Endothelial cell of umbilical vein (primary cell): ENCODE measurements around the gene NUP62. TPM values are rescaled to one million over a fixed set of nuclear protein-coding genes. Genes with fewer than 3 reads are reported as not detected.

Experiments
- BruUV-seq: library from RNA; stranded (reverse); fragments of 400-500 nt; replicated peaks from 2 replicates; lab custom pipeline; 2021; lab: Mats Ljungman, UMichigan
- CTCF ChIA-PET: fragments of 300-600, 350-600 bp; sonication (Branson Sonifier 250); formaldehyde crosslinking; loops from one replicate; lab custom pipeline; 2021; ENCODE audit warnings: antibody characterized with exemption, inconsistent platforms; lab: Charles Lee
- POLR2A ChIA-PET: fragments of 300-600, 350-600 bp; sonication (Branson Sonifier 250); formaldehyde crosslinking; loops from one replicate; lab custom pipeline; 2021; ENCODE audit warnings: antibody characterized with exemption, inconsistent platforms; lab: Charles Lee
- DNase-seq: peaks from one replicate; pipeline ENCODE4 v3.0.0-alpha.2; 2011; ENCODE audit warnings: low read depth, low spot score
- FAIRE-seq: peaks from 2 replicates; lab custom pipeline; 2011; peaks lifted over from hg19 to GRCh38; lab: Jason Lieb, UNC
- H2AFZ ChIP-seq: 2 replicates; pipeline ENCODE4 v1.6.0; 2012; ENCODE audit warnings: low read depth, low read length, control low read depth, inconsistent platforms
- H3K27ac ChIP-seq: 2 replicates; pipeline ENCODE4 v1.5.1; 2011; ENCODE audit warnings: low read depth, mild to moderate bottlenecking, control low read depth, low read length, moderate library complexity; ENCODE audit not compliant: insufficient read depth
- H3K27me3 ChIP-seq, 2 experiments: 2 replicates each; pipeline versions ENCODE4 v1.6.0 to v1.6.1; 2011; ENCODE audit warnings: low read length in 2 of 2, mixed read lengths in 1 of 2; ENCODE audit not compliant: control insufficient read depth in 2 of 2, insufficient read depth in 2 of 2
- H3K36me3 ChIP-seq, 2 experiments: 2 replicates in 1 of 2; 3 replicates in 1 of 2; pipeline ENCODE4 v1.5.1; 2011; ENCODE audit warnings: low read length in 2 of 2, mild to moderate bottlenecking in 1 of 2, moderate library complexity in 1 of 2; ENCODE audit not compliant: control insufficient read depth in 2 of 2, insufficient read depth in 2 of 2; ENCODE audit errors: extremely low read depth in 1 of 2
- H3K4me1 ChIP-seq: 3 replicates; pipeline ENCODE4 v1.5.1; 2011; ENCODE audit warnings: mild to moderate bottlenecking, low read length; ENCODE audit not compliant: control insufficient read depth, insufficient read depth; ENCODE audit errors: extremely low read depth
- H3K4me2 ChIP-seq: 2 replicates; pipeline ENCODE4 v1.6.1; 2011; ENCODE audit warnings: low read length, control low read depth, mixed read lengths; ENCODE audit not compliant: insufficient read depth
- H3K4me3 ChIP-seq, 3 experiments: fragments of 200-600 bp in 1 of 3; sonication (generic), shearing (Covaris generic) in 1 of 3; replicated peaks in 1 of 3; 2 replicates each; pipeline ENCODE4 v1.5.1; 2011 to 2016; ENCODE audit warnings: control low read depth in 3 of 3, low read length in 3 of 3, mild to moderate bottlenecking in 2 of 3, inconsistent platforms in 1 of 3, low read depth in 1 of 3, moderate library complexity in 1 of 3; ENCODE audit not compliant: insufficient read depth in 1 of 3
- H3K79me2 ChIP-seq: 2 replicates; pipeline ENCODE4 v1.6.0; 2012; ENCODE audit warnings: low read length, inconsistent platforms; ENCODE audit not compliant: control insufficient read depth, insufficient read depth
- H3K9ac ChIP-seq: replicated peaks from 2 replicates; pipeline ENCODE3; 2011; ENCODE audit warnings: low read length, control low read depth; ENCODE audit not compliant: insufficient read depth; ENCODE audit errors: extremely low read depth
- H3K9me1 ChIP-seq: replicated peaks from 3 replicates; pipeline ENCODE4 v1.6.0; 2011; ENCODE audit warnings: mild to moderate bottlenecking, low read length; ENCODE audit not compliant: control insufficient read depth, insufficient read depth; ENCODE audit errors: extremely low read depth
- H3K9me3 ChIP-seq: replicated peaks from 2 replicates; pipeline ENCODE4 v1.5.1; 2012; ENCODE audit warnings: low read length, inconsistent platforms; ENCODE audit not compliant: control insufficient read depth, insufficient read depth
- H4K20me1 ChIP-seq: replicated peaks from 2 replicates; pipeline ENCODE3; 2011; ENCODE audit warnings: mild to moderate bottlenecking, low read length; ENCODE audit not compliant: control insufficient read depth, insufficient read depth; ENCODE audit errors: extremely low read depth
- CTCF ChIP-seq, 2 donors: IDR thresholded peaks; 1 replicate in 1 of 2; 2 replicates in 1 of 2; pipeline ENCODE4 v1.5.1; 2011; ENCODE audit warnings: low read length in 2 of 2, mild to moderate bottlenecking in 2 of 2, moderate library complexity in 2 of 2, control low read depth in 1 of 2, inconsistent platforms in 1 of 2, low read depth in 1 of 2; ENCODE audit not compliant: insufficient read depth in 1 of 2; ENCODE audit errors: extremely low read depth in 1 of 2
- EZH2 ChIP-seq: IDR thresholded peaks from 2 replicates; pipeline ENCODE4 v1.6.1; 2012; ENCODE audit warnings: borderline replicate concordance, low read depth, mild to moderate bottlenecking, moderate library complexity, low read length, inconsistent platforms; ENCODE audit not compliant: severe bottlenecking
- FOS ChIP-seq: IDR thresholded peaks from 2 replicates; pipeline ENCODE4 v1.6.1; 2011; ENCODE audit warnings: mild to moderate bottlenecking, low read length, moderate library complexity, borderline replicate concordance; ENCODE audit not compliant: insufficient read depth
- GATA2 ChIP-seq: IDR thresholded peaks from 2 replicates; pipeline ENCODE4 v1.7.0; 2011; ENCODE audit warnings: low read depth, mild to moderate bottlenecking, moderate library complexity, mixed read lengths, low read length; ENCODE audit not compliant: insufficient read length, insufficient read depth
- JUN ChIP-seq: IDR thresholded peaks from 2 replicates; pipeline ENCODE4 v1.6.1; 2011; ENCODE audit warnings: borderline replicate concordance, low read depth; ENCODE audit not compliant: insufficient read length, insufficient read depth
- MYC ChIP-seq: IDR thresholded peaks from one replicate; pipeline ENCODE4 v1.6.1; 2011; ENCODE audit warnings: mild to moderate bottlenecking, low read depth, low read length
- POLR2A ChIP-seq: IDR thresholded peaks from 2 replicates; pipeline ENCODE4 v1.6.1; 2012; ENCODE audit warnings: low read depth, mild to moderate bottlenecking, control low read depth, low read length
- POLR2AphosphoS5 ChIP-seq: IDR thresholded peaks from 2 replicates; pipeline ENCODE4 v1.6.1; 2012; ENCODE audit warnings: low read depth, mild to moderate bottlenecking, control low read depth, low read length, moderate library complexity; ENCODE audit not compliant: insufficient read depth
- dilution Hi-C: fragments of 300-500 bp; cut with MboI; formaldehyde crosslinking; loops from one replicate; pipeline ENCODE4 v1.15.0; 2019; ENCODE audit warnings: low sequenced_read_pairs; ENCODE audit not compliant: extremely low pct_ligation_motif_present
- intact Hi-C: fragments of 100-400 bp; cut with micrococcal nuclease; formaldehyde crosslinking; loops from one replicate; pipeline ENCODE4 v1.10.0; 2022
- polyA plus RNA-seq, 4 experiments: library from polyadenylated mRNA; depleted of rRNA in 3 of 4; stranded (reverse) in 3 of 4; unstranded in 1 of 4; fragments of >200 nt; gene quantifications; 2 replicates each; pipeline versions ENCODE4 v1.2.1 to v1.2.3, GENCODE V29; 2011 to 2012; ENCODE audit warnings: missing spikeins in 1 of 4
- total RNA-seq: library from RNA; stranded (reverse); gene quantifications from 2 replicates; pipeline ENCODE4 v1.2.3, GENCODE V29; 2021
- TF ChIP-seq, protein P1 (sequence below): IDR thresholded peaks from 2 replicates; pipeline ENCODE4 v1.6.1; 2011; ENCODE audit not compliant: insufficient read depth, insufficient read length

The NUP62 gene
- total and polyA plus RNA-seq, 2 donors (not counting 3 experiments of a cell fraction or from before 2014, with no cell fraction given), result 32.0 to 93.7 TPM

DNA sequence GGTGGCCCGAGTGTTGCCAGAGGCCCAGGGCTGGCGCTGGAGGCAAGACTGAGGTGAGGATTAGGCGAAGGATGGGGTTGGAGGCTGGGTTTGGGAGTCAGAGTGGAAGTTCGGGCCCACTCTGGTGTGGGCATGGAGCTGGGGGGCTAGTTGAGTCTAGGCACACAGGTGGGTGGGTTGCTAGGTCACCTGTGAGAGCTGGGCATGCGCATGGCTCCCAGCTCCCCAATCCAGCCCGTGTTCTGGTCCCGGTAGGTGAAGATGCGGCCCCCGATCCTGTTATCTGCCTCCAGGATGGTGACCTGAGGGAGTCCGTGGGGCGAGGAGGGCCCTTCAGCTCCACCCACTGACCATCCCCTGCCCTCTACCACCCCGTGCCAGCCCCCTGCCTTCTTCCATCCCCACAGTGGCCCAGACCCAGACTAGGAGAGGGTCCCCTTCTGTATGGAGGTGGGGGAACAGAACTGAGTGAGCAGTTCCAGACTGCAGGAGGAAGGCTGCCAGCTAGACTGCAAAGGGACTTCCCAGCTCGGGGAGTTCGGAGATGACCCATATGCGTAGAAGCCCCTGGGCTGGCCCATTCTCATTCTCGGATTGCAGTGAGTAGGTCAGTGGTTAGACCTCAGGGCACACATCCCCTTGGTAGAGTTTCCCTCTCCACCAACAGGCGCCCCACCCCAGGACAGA is 34.3 kb downstream of the NUP62 start:
- no peaks in the 10 kb centered on the region for H3K36me3 ChIP-seq
- FAIRE-seq (no peak), DNase-seq (no peak)
- POLR2A ChIA-PET, result no interaction called here
- BruUV-seq, result no TSS peak
- H3K27me3 ChIP-seq, result no peaks in the 10 kb centered on the region
- TF ChIP-seq POLR2AphosphoS5 (no peak), JUN (no peak), GATA2 (no peak), EZH2 (no peak), MYC (no peak), CTCF (IDR thresholded peaks at IDR 0.05; ENCODE audit: extremely low read depth in 1 of 2, insufficient read depth in 1 of 2, low read depth in 1 of 2, low read length in 2 of 2) (no peak), POLR2A (no peak), FOS (no peak)
- TF ChIP-seq, protein P1, sequence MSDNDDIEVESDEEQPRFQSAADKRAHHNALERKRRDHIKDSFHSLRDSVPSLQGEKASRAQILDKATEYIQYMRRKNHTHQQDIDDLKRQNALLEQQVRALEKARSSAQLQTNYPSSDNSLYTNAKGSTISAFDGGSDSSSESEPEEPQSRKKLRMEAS, result no peak
- no peak overlapping the region for H3K4me3 ChIP-seq
- no peaks in the 10 kb centered on the region for H4K20me1 ChIP-seq
- no peaks in the 10 kb centered on the region for H3K9me3 ChIP-seq
- no peaks in the 10 kb centered on the region for H3K9me1 ChIP-seq
- H3K79me2 ChIP-seq, result no peaks in the 10 kb centered on the region
- H3K9ac ChIP-seq, result no peak overlapping the region
- intact Hi-C loops, result no loop called here
- H3K4me1 ChIP-seq, result peaks cover 16% of the 10 kb centered on the region
- H2AFZ ChIP-seq, result no peak overlapping the region
- H3K27ac ChIP-seq, result no peak overlapping the region
- CTCF ChIA-PET, result interaction anchor here (0.6 to 1.6 kb wide), 2 partner anchors 27 to 33 kb away, joined by 3 read pairs; no protein-coding TSS in a partner anchor
- dilution Hi-C loops, result no loop called here
- H3K4me2 ChIP-seq, result no peak overlapping the region
